Globus pallidus (tissue), 1 donor: ENCODE data around the gene AKT2.
"Not testable (repeated sequence)": the region's sequence is repeated elsewhere in the genome, so short reads cannot be mapped to it uniquely, and the experiment has no call there.

Experiments used
- DNase-seq: peaks from one replicate; pipeline ENCODE4 v3.0.0-alpha.2; 2015; ENCODE audit warnings: low spot score

AKT2 gene

DNA sequence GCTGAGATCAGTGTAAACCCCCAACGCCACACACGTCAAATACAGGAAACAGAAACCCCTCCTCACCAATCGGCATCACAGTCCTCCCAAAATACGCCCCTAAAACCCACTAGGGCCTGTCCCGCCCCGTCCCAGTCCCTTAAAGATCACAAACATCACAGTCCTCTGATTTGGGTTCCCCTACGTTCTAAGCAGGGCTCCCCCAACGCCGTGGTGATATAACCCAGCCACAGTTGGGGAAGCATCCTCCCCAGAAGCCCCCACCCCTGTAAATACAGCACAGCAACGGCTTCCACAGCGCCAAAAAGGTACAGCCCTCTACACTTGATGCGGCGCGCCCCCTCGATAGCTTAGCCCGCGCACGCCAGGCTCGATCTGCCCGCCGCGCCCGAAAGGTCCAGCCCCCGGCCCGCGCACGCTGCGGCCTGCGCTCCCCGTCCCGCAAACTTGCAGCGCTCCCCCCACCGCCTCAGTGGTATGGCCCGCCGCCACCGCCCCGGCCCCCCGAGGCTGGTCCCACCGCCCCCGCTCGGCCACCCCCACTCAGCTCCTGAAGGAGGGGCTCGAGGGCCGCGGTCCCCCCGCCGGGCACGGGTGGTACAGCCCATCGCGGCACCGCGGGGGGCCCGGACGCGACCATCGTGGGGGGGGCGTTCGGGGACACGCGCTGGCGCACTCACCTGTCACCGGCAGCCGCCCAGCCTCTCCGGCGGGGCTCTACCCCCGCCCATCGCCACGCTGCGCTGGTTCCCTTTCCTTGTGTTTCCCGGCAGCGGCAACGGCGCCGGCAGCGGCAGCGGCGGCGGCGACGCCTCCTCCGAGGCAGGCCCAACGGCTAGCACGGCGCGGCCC is at the start of gene AKT2:
TSS of gene AKT2 (minus strand) at position 845 of the 852 bp plus-strand sequence. CDS start 20,078 bp downstream, outside the sequence.
- DNase-seq = peak; percentile 58

DNA sequence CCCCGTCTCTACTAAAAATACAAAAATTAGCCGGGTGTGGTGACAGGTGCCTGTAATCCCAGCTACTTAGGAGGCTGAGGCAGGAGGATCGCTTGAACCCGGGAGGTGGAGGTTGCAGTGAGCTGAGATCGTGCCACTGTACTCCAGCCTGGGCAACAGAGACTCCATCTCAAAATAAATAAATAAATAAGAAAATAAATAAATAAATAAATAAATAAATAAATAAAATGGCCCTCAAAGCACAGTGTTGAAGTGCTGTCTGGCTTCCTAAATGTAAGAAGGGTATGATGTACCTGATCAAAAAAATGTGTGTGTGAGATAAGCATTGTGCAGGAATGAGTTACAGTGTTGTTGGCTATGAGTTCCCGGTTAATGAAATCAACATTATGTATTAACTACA is 47.9 kb upstream of the AKT2 start:
- not testable (repeated sequence) for DNase-seq

DNA sequence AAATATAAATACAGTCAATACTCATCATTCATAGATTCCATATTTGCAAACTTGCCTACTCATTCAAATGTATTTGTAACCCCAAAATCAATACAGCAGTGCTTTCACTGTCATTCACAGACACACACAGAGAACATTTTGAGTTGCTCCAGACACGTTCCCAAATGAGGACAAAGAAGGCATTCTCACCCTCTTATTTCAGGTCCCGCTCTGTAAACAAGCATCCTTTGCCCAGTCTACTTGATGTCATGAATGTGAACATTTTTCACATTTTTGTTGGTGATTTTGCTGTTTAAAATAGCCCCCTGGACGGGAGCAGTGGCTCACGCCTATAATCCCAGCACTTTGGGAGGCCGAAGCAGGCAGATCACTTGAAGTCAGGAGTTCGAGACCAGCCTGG is 47.5 kb upstream of the AKT2 start:
- DNase-seq = peak; percentile 82

DNA sequence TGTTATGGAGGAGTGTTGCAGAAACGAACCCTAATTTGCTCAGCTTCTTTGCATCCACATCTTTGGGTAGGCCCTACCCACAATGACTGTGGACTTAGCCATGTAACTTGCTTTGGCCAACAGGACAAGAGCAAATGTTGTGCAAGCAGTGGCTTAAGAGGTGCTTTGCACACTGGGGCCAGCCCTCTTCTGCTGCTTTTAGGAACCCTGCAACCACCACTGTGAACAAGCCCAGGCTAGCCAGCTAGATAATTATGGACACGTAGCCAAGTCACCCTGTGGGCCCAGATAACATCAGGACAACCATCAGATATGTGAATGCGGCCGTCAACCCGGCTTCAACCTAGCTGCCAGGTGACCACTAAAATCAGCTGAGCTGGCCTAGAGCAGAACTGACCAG is 45.9 kb upstream of the AKT2 start:
- no peak for DNase-seq

DNA sequence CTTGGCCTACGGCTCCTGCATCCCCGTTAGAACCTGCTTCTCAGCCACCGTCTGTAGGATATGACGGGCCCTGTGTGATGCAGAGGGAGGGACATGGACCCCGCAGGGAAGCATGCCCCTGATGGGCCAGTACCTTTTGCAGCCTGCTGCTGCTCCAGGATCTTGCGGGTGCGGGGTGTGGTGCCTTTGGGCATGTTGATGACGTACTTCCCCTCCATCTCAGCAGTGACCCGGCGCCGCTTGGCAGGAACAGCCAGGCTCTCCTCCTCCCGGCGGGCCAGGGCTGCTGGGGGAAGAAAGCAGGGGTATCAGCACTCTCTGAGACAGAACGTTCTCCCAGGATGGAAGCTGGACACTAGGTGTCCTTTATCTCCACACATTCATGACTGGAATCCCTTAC is 41.1 kb upstream of the AKT2 start:
- DNase-seq = no peak

DNA sequence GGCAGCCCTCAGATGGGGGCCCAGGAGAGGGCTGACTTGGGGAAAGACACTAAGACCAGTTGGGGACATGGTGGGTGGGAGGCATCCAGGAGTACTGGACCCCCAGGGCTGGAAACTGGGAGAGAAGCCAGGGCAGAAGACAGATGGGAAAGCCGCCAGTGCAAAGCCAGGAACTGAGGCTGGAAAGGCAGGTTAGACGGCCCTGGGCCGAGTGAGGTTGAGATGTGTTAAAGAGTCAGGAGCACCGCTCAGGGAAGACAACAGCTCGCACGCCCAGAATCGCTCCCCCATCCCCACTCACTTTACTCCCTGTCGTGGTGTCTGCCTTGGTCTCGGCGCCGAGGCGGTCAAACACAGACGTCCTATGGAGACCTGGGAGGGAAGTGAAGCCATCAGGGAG is 38.6 kb upstream of the AKT2 start:
- no peak for DNase-seq

DNA sequence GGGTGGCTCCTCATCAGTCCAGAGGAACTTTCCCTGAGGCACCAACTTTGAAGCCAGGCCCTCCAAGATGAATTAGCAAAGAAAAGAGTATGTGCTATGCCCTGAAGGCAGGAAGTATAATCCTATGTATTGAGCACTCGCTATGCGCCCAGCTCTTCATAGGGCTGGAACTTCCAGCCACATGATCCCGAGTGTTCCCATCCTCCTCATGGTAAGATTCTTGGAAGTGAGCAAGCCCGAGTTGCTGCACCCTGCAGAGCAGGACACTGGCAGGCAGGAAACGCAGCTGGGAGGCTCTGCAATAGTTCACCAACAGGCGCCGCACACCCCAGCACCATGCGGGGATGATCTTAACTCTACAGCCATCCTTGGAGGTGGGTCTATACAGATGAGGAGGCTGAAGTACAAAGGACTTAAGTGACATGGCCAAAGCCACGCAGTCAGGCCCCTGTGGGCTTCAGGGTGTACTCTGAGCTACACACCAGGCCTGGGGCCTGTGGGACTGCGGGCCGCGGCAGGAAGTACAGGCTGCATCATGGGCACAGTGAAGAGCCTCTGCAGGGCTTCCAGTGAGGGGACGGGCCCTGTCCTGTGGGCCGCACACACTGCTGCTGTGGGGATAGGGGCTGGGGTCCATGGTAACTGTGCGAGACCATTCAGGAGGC is 37.9 kb upstream of the AKT2 start:
- no peak for DNase-seq

DNA sequence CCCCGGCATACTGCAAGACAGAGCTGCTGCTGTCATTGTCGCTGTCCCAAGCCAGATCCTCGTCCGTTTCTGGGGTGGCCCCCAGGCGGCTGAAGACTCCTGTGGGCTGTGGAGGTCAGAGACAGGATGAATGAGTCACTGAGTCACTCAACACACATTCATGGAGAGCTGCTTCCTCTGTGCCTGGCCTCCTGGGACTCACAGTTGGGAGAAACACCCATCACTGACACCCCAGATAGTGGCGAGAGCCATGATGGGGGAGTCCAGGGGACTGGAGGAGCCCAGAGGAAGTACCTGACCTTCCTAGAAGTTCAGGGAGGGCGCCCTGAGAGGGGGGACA is 37.1 kb upstream of the AKT2 start:
- no peak for DNase-seq

DNA sequence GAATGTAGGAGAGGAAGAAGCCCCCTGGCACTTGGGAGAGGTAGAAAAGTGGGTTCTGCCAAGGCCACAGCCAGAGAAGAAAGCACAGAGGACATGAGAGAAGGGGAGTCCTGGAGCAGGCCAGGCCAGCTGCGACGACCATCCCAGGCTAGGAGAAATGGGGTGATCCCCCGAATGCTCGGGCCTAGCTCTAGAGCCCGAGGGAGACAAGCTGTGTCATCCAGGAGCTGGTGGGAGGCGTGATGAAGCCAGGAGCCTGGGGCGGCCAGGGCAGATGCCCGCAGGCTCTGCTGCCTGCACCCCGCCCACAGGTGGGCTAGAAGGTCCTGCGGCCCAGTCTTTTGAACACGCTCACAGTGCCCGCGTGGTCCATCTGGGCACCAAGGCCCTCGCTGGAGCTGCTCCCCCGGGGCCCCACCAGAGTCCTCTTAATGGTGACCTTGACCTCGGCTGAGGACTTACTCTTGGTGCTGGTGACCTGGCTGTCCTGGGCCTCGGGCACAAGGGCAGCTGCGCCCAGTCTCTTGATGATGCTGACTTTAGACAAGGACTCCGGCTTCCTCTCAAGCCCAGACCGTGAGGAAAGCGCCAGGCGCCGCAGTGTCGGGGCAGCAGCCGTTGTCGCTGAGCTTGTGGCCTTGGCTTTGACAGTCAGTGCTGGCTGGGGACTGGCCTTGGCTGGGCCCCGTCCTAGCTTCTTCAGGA is 36.6 kb upstream of the AKT2 start:
- no peak for DNase-seq

DNA sequence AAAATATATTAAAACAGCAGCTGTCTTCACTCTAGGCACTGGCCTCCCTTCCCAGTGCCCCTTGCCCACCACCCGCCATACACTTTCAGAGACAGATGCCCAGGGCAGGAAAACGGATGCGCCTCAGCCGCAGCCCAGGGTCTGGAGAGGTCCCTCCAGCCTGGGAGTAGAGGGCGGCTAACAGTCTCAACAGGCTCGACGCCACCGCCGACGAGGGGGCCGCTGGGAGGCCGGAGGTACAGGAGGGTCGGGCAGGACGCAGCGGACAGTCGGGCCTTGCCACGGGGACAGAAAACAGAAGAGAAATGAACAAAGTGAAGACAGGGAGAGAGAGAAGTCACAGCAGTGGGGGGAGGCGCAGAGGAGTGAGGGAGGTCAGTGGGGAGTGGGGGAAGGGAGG is 35.9 kb upstream of the AKT2 start:
- DNase-seq = no peak

DNA sequence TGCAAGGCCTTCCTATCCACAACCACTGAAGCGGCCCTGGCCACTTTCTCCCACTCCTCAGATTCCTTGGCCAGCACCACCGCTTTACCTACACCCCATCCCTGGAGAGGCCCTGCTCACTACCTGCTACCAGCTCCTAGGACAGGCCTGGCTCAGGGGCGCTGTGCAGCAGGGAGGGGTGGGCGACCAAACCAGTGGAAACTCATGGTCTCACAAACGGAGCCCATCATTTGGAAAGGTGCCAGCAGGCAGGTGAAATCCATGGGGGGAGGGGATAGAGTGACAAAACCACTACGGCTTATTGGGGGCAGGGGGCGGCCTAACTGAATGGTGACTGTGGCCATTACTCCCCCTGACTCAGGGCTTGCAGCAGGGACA is 35.4 kb upstream of the AKT2 start:
- no peak for DNase-seq

DNA sequence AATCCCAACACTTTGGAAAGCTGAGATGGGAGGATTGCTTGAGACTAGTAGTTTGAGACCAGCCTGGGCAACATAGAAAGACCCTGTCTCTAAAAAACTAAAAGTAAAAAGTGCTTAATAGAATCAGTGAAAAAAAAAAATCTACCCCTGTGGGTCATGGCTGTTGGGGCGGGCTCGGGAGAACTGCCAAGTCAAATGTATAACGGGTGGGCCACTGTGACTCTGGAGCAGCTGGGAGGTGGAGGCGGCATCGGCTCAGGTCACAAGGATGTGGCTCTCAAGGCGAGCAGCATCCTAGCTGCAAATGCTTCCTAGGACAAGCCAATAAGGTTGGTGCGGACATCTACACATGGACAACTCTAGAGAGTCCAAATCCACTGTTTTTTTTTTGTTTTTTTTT is 32.2 kb upstream of the AKT2 start:
- DNase-seq = no peak

DNA sequence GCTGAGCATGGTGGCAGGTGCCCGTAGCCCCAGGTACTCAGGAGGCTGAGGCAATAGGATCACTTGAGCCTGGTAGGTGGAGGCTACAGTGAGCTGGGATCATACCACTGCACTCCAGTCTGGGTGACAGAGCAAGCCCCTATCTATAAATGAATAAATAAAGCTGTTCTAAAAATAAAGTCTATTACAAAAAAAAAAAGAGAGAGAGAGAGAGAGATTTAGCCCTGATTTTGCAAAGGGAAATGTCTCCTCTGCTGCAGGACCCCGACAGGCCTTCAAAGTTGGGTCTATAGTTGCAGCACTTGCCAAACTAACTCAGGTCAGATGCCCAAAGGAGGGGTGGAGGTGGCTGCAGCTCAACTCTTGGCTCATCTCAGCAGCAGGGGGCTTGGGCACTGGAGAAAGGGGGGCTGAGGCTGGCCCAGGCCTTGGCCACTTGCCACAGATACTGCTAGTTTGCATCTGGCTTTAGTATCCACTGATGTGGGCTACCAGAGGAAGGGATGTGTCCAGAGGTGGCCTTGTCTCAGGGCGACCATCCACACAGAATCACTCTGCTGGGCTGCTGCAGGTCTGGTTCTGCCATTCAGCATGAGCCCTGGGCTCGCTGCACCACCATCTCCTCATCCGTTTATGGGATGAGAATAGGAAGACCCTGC is 30.8 kb upstream of the AKT2 start:
- no peak for DNase-seq

DNA sequence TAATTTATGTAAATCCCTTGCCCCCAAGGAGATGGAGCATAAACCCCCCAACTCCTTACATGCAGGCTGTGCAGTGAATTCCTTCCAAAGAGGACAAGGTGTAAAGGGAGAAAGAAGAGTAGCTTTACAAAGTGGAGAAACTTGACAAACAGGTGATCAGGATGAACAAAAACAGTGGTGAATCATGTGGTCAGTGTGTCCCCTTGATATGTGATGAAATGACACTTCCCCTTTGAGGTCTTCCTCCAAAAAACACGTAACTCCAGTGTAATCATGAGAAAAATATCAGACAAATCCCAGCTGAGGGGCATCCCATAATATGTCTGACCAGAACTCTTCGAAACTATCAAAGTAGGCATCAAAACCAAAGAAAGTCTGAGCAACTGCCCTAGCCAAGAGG is 29.5 kb upstream of the AKT2 start:
- no peak for DNase-seq

DNA sequence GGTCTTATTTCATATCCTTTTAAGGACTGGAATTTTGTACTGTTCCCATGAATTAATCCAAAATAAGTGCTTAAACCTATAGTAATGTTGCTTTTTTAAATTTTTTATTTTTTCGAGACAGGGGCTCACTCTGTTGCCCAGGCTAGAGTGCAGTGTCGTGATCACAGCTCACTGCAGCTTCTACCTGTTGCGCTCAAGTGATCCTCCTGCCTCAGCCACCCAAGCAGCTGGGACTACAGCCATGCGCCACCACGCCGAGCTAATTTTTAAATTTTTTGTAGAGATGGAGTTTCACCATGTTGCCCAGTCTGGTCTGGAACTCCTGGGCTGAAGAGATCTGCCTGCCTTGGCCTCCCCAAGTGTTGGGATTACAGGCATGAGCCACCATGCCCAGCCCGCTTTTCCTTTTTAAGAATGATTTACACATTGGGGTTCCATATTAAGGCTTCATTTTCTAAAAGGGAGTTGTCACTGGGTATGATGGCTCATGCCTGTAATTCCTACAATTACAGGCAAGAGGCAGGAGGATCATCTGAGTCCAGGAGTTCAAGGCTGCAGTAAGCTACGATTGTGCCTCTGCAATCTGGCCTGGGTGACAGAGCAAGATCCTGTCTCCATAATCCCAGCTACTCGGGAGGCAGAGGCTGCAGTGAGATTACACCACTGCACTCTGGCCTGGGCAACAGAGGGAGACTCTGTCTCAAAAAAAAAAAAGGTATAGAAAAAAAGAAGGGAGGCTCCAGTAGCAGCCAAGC is 28.3 kb upstream of the AKT2 start:
- no peak for DNase-seq

DNA sequence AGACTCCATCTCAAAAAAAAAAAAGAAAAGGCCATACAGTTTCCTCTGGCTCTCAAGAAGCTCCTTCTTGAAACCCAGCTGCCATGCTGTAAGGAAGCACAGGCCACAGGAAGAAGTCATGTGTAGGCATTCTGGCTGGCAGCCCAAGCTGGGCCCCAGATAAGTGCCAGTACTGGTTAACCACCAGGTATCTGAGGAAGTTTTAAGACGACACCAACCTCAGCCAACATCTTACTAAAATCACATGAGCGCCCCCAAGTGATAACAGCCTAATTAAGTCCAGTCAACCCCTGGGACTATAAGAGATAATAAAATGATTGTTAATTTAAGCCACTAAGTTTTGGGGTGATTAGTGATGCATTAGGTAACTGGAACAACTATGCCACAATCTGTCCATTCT is 27.4 kb upstream of the AKT2 start:
- DNase-seq = no peak

DNA sequence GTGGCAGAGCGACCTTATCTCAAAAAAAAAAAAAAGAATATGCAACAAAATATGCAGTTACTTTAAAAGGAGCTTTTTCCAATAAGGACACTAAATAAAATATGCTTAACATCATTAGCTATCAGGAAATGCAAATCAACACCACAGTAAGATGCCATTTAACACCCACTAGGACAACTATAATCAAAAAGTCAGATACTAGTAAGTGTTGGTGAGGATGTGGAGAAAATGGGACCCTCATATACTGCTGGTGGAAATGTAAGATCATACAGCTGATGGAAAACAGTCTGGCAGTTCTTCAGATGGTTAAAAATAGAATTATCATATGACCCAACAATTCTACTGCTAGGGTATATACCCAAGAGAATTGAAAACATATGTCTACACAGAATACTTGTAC is 24.5 kb upstream of the AKT2 start:
- no peak for DNase-seq

DNA sequence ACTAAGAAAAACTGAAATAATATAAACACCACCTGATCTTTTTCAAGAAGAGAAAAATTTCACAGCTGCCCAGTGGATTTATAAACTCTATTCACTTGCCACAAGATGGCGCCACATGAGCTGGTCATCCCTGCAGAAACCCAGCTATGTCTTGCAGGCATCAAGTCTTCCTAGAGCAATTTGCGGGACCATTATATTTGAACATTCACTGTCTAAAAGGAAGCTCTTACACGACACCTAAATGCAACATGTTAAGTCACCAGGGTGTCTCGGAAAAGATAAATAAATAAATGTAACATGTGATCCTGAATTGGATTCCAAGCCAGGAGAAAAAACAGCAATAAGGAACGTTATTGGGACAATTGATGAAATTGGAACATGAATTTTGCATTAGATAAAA is 20.3 kb upstream of the AKT2 start:
- peak; percentile 86 for DNase-seq

DNA sequence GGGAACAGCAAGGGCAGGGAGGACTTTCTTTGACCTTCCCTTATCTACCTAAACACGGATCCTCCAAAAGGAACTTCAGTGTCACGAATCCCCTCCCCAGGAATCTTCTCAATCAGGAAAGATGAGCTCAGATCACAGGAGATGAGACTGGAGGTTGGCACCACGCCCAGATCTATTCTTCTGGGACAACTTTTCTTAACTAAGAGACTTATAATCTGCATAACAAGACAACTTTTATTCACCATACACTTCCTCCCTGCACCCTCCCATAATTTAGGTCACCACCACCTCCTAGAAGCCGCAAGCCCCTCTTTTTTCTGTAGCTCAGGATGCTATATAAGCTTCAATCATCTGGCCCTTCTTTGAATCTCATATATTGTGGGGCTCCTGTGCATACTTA is 19.2 kb upstream of the AKT2 start:
- no peak for DNase-seq

DNA sequence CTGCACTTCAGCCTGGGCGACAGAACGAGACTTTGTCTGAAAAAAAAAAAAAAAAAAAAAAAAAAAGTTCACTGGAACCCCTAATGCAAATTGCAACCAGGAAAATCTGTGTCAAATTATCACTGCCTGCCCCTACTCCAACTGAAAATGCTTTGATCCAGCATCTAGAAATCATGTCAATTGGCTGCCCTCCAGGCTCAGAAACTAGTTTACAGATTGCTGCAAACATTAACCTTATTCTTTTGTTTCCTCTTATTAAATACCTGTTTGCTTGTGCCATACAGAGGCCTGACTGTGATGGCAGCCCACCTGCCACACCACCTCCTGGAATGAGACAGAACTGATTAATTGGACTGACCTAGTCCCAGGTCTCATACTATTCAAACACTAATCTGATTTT is 18.6 kb upstream of the AKT2 start:
- no peak for DNase-seq

DNA sequence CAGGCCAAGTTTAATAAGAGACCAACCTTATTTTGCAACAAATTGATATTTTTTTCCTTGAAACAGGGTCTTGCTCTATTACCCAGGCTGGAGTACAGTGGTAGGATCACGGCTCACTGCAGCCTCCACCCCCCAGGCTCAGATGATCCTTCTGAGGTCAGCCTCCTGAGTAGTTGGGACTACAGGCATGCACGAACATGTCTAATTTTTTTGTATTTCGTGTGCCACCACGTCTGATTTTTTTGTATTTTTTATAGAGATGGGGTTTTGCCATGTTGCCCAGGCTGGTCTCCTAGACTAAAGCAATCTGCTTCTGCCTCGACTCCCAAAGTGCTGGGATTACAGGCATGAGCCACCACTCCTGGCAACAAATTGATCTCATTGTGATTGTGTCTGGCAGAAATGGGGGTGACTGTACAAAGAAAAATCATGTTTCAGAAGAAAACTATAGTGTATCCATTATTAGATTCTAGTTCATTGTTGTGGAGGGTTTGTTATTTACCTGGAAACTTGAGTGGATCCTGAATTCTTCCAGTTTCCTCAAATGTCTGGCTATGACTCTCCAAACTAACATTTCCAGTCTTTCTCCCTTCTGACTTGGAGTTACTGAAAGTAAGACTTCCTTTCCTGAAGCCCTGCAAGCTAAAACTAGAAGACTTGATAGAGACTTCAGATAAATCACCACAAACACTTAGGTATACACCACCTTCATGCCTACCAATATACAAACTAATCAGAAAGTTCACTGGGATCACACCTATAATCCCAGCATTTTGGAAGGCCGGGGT is 17.3 kb upstream of the AKT2 start:
- no peak for DNase-seq
